HG03378 (cell line): ENCODE results near the gene CACUL1.
A peak's percentile ranks its signal among the peaks of the same experiment; 100 is the strongest.

Experiments
- ATAC-seq: cut with Tn5 transposase; IDR thresholded peaks from one replicate; pipeline ENCODE4 v1.9.1; 2021; ENCODE audit warnings: mild to moderate bottlenecking, moderate library complexity; ENCODE audit not compliant: unreplicated experiment

The CACUL1 gene

GRCh38 chr10:118735294-118735693 is 19.5 kb downstream of the CACUL1 start:
- no peak for ATAC-seq

GRCh38 chr10:118734475-118734874 is 20.3 kb downstream of the CACUL1 start:
- no peak for ATAC-seq

GRCh38 chr10:118732245-118733165 is 22.3 kb downstream of the CACUL1 start:
- ATAC-seq, result no peak

GRCh38 chr10:118730756-118731456 is 23.9 kb downstream of the CACUL1 start:
- no peak for ATAC-seq

- ATAC-seq, result peak; percentile 89
These were observed 25.0 kb downstream of the CACUL1 start for GRCh38 chr10:118729641-118730258.

GRCh38 chr10:118729200-118729599 is 25.6 kb downstream of the CACUL1 start:
- no peak for ATAC-seq

- ATAC-seq, result no peak
These were observed 28.8 kb downstream of the CACUL1 start for GRCh38 chr10:118725886-118726500.

- no peak for ATAC-seq
These were observed 31.3 kb downstream of the CACUL1 start for GRCh38 chr10:118723466-118723865.

- no peak for ATAC-seq
These were observed 33.3 kb downstream of the CACUL1 start for GRCh38 chr10:118721539-118721876.

GRCh38 chr10:118720685-118721538 is 33.9 kb downstream of the CACUL1 start:
- peak; percentile 62 for ATAC-seq

- no peak for ATAC-seq
These were observed 40.4 kb downstream of the CACUL1 start for GRCh38 chr10:118714366-118714765.

- ATAC-seq, result no peak
These were observed 41.7 kb downstream of the CACUL1 start for GRCh38 chr10:118712930-118713634.

GRCh38 chr10:118712080-118712479 is 42.7 kb downstream of the CACUL1 start:
- ATAC-seq, result no peak

- ATAC-seq, result no peak
These were observed 44.3 kb downstream of the CACUL1 start for GRCh38 chr10:118710487-118710886.

GRCh38 chr10:118708571-118708970 is 46.2 kb downstream of the CACUL1 start:
- no peak for ATAC-seq

GRCh38 chr10:118704711-118705110 is 50.1 kb downstream of the CACUL1 start:
- no peak for ATAC-seq

- ATAC-seq, result no peak
These were observed 53.0 kb downstream of the CACUL1 start for GRCh38 chr10:118701529-118702323.

- ATAC-seq, result peak; percentile 97
These were observed 56.3 kb downstream of the CACUL1 start for GRCh38 chr10:118698421-118698820.

GRCh38 chr10:118694848-118695247 is 59.9 kb downstream of the CACUL1 start:
- no peak for ATAC-seq
